DMS53 treated with DMSO at 0.1 percent for 48 hours (cell line): ENCODE data around the gene PRMT5.
A peak's percentile ranks its signal among the peaks of the same experiment; 100 is the strongest.
"Not testable (repeated sequence)": the region's sequence is repeated elsewhere in the genome, so short reads cannot be mapped to it uniquely, and the experiment has no call there.

Source experiments
- DNase-seq: peaks from one replicate; lab custom pipeline; 2025; ENCODE audit not compliant: unreplicated experiment; lab: John Stamatoyannopoulos, UW

PRMT5 gene

GRCh38 chr14:22929104-22929960 is at the start of gene PRMT5:
Gene PRMT5, minus strand, starts transcription at chr14:22929376. Its CDS starts 15 bp downstream, at chr14:22929361.
- peak; percentile 94 for DNase-seq

DNA sequence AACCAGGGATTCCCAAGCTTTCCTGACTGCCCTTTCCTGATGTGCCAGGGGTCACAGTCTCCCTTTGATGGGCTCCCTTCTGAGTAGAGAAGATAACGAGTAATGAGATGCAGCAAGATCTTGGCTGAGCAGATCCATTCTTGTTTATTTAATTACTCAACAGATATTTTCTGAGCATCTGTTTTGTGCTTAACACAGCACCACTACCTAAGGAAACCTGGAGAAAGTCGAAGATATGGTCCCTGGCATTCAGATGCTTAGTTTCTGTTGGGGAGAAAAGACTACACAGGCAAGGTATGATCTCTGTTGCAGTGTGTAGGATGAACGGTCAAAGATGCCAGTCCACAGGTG is 49.3 kb upstream of the PRMT5 start:
- DNase-seq = no peak

DNA sequence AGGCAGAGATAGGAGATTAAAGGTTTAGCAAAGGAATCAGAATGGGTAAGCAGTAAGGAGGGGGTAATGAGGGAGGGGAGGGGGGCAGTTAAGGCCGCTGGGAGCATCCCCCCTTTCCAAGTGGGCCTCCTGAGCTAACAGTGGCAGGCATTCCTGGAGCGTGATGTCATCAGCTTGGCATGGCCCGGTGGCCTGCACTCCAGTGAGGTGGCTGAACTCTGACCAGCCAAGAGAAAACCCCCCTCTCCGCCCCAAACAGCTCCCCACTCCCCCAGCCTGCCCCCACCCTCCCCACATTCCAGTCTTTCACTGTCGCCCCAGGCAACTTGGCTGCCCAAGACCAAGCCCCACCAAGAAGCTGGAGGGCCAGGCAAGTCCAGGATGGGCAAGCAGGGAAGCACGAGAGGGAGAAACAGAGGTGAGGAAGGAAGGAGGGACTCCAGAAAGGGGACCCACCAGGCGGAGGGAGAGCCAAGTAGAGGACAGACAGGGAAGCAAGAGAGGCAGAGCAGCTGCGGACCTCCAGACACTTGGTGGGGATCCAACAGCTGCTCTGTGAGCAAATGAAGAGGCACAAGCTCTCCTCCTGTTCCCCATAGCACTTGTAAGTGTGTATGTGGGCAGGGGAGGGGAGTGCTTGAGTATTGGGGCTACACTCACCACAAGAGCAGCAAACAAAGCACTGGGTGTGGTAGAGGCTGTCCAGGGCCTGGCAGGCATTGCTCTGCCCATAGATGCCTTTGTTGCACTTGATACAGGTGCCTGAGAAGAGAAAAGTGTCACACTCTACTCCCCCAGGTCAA is 48.7 kb upstream of the PRMT5 start:
- peak; percentile 45 for DNase-seq

DNA sequence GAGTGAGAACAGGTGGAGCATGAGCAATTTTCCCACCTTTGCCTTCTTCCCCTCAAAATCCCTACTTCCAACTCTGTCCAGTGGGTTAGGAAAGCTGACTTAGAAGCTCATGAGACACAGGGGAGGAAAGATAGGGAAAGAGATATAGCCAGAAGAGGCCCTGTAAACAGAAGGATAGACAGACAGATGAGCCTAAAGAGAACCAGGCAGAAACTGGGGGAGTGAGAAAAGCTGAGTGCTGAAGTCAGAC is 48.2 kb upstream of the PRMT5 start:
- DNase-seq = peak; percentile 45

GRCh38 chr14:22976620-22977433 is 47.7 kb upstream of the PRMT5 start:
- peak; percentile 27 for DNase-seq

DNA sequence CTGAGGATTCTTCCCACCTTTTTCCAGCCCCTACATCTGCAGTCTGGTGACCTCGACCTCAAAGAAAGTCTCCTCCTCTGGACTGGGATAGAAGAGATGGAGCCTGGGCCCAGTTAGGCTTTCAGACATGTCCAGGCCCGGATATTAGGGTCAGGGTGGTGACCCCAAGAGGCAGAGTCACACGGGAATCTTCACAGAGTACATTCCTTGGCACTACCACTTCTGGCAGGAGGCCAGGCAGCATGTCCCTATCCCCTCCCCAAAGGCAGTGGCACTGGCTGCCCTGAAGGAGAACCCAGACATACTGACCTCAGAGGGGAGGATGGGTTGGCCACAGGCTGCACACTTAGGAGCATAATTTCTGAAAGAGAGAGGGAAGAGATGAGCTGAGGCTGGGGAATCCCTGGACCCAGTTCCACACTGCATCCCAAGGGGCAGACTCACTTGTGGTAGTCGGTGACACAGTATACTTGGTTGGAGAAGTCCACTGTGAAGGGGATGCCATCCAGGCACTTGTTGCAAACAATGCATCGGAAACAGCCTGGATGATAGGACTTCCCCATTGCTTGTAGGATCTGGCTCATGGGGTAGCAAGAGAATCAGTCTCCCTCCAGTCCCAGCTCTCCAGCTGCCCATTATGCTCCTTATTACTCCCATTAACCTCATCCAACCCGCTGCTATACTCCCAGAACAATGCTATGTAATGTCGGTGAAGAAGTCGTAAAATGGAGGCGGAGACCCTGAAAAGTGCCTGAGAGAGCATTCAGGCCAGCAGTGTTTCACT is 45.5 kb upstream of the PRMT5 start:
- DNase-seq = no peak

DNA sequence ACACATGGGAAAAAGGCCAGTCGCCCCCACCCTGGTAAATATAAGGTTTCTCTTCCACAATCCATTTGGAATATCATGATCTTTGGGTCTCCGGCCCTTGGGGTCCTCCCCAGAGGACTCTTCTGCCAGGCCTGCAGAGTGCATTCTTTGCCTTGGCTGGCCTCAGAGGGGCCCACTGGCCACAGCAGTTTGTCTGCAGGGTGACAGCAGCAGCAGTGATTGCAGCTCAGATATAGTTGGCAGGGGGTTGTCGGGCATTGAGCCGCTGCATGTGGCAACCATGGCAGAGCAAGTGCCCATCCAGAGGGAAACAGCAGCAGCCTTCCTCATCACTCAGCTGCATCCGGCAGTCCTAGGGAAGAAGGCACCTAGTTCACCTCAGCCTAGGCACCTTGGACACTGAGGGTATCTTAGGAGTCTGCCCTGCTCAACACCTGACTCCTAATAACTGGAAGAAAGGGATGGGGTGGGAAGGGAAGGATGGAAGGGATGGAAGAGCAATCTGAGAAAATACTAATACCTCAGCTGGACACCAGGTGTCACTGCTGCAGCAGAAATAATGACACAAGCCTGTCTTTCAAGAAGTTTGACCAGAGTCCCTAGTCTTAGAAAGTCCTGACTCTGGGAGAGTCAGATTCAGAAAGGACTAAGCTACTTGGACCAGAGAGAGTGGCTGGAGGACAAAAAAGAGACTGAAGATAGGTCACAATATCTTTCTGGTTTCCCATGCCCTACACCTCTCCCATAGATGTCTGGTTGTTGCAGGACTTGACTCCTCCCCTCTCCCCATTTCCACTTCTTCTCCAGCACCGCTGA is 44.2 kb upstream of the PRMT5 start:
- DNase-seq = peak; percentile 21

DNA sequence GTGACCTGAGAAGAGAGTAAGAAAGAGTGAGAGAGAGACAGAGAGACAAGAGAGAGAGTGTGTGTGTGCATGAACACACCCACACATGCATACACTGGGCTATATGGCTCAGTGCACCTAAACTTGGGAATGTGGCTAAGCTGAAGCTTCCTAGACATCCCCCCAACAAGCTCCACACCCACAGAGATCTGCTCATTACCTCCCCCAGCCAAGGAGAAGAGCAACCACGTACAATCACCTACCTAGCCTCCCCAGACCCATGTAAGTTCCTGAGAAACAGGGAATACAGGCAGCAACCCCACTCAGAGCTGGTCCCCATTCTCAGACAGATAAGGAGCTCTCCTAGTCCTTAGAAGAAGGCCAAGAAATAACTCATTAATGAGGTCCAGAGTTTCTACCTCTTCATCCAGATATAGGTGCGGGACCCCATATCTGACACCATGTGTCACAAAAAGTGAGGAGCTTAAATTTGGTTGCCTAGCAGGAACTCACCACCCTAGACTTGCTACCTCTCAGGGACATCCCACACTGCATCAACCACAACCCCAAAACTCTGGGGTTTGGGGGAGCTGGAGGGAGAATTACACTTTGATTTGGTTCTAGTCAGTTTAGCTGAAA is 43.2 kb upstream of the PRMT5 start:
- DNase-seq = no peak

- DNase-seq = no peak
Measured at GRCh38 chr14:22971152-22971551, 42.0 kb upstream of the PRMT5 start.

DNA sequence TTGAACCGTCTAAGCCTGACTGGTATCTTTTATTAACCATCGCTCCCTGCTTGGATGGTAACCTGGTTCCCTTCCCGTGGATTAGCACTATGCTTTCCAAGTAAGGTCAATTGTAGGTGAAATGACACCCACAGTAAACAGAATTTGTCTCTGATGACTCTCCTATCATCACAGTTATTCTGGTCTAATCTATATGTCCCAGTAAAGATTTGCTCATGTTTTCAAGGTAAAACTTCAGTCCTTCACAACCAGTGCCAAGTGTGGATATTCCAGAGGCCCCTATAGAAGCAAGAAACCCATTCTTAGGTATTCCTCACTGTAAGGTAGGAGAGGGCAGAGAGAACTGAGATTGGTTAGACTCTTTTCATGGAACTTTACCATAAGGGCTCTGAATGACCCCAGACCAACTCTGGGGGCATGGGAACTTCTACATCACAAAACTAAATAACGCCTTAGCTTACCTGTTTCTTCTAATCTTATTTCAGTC is 37.6 kb upstream of the PRMT5 start:
- no peak for DNase-seq

GRCh38 chr14:22965916-22966782 is 37.0 kb upstream of the PRMT5 start:
- not testable (repeated sequence) for DNase-seq

GRCh38 chr14:22962061-22962676 is 33.0 kb upstream of the PRMT5 start:
- no peak for DNase-seq

DNA sequence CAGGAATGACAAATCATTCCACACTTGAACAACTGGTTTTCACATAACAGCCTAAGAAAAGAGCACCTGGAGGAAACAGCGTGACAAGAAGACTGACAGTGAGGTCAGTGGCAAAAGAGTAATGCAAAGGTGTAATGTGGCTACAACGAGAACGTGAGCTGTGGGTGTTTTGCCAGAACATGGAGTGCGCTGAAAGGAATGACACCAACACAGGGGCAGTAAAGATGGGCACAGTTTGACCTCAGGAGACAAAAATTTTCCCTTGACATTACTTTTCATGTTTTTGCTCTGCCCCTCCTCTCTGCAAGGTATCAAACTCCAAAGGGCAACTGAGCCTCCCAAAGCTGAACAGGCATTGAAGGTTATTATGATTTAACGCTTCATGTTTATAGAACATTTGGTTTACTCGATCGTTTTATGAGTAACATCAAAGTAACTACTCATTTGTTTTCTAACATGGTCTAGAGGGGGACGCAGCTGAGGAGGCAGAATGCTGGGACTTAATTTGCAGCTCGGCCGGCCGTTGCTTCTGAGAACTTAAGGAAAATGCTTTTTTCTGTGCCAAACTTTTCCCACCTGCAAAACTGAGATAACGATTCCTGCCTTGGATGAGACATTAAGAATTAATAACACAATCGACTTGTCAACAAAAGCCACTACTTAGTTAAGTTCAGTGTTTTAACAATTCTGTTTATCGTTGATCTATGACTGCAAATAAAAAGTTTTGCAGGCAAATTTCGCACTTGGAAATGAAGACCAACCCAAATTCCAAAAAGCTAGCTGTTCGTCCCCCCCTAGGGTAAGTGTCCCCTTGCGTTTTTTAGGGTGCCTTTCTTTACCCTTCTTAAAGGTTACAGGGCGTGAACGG is 26.8 kb upstream of the PRMT5 start:
- DNase-seq = no peak

- DNase-seq = no peak
Measured at GRCh38 chr14:22952418-22952817, 23.2 kb upstream of the PRMT5 start.

- DNase-seq = not testable (repeated sequence)
Measured at GRCh38 chr14:22951795-22952194, 22.6 kb upstream of the PRMT5 start.

DNA sequence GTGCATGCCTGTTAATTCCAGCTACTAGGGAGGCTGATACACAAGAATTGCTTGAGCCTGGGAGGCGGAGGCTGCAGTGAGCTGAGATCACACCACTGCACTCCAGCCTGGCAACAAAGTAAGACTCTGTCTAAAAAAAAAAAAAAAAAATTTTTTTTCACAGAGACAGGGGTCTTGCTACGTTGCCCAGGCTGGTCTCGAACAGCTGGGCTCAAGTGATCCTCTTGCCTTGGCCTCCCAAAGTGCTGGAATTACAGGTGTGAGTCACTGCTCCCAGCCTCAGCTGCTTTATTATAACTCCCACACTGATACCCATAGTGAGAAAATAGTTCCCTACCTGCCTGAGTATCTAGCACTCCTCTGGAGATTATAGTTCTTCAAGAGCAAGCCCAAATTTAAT is 16.5 kb upstream of the PRMT5 start:
- DNase-seq = no peak

DNA sequence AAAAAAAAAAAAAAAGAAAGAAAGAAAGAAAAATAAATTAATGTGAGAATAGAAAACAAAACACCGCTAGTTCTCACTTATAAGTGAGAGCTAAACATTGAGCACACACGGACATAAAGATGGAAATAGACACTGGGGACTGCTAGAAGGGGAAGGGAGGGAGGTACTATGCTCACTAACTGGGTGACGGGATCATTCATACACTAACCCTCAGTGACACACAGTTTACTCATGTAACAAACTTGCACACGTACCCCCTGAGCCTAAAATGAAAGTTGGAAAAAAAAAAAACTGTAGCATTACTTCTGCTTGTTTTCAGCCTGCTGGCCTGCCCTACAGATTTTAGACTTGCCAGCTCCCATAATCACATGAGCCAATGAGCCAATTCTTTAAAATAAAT is 10.5 kb upstream of the PRMT5 start:
- DNase-seq = no peak
